ENCODE measurements around the gene ZNF684.

DNA sequence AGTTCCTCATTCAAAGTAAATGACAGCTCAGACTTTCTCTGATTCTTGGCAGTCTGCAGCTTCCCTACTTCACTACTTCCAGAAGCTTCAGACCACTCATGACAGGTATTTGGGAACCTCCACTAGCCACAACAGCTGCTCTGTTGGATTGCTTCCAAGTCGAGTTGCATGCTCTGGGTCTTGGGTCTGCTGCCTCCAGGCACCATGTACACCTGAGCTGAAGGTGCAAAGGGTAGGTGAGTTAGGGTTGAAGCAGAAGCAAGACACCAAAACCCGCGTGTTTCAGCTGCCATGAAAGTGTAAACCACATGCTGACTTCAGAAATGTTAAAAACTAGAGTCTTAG is 62.7 kb downstream of the ZNF684 start:
- TF ChIP-seq, protein P1, sequence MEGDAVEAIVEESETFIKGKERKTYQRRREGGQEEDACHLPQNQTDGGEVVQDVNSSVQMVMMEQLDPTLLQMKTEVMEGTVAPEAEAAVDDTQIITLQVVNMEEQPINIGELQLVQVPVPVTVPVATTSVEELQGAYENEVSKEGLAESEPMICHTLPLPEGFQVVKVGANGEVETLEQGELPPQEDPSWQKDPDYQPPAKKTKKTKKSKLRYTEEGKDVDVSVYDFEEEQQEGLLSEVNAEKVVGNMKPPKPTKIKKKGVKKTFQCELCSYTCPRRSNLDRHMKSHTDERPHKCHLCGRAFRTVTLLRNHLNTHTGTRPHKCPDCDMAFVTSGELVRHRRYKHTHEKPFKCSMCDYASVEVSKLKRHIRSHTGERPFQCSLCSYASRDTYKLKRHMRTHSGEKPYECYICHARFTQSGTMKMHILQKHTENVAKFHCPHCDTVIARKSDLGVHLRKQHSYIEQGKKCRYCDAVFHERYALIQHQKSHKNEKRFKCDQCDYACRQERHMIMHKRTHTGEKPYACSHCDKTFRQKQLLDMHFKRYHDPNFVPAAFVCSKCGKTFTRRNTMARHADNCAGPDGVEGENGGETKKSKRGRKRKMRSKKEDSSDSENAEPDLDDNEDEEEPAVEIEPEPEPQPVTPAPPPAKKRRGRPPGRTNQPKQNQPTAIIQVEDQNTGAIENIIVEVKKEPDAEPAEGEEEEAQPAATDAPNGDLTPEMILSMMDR (IDR thresholded peaks at IDR 0.05), result no peak
- no peak for TF ChIP-seq POLR2A (IDR thresholded peaks at IDR 0.05)
